GM18909 (cell line): ENCODE data around the gene OR2L5.

Source experiments
- ATAC-seq: cut with Tn5 transposase; IDR thresholded peaks from one replicate; pipeline ENCODE4 v1.9.1; 2021; ENCODE audit warnings: mild to moderate bottlenecking; ENCODE audit not compliant: unreplicated experiment, poor library complexity

The OR2L5 gene

DNA sequence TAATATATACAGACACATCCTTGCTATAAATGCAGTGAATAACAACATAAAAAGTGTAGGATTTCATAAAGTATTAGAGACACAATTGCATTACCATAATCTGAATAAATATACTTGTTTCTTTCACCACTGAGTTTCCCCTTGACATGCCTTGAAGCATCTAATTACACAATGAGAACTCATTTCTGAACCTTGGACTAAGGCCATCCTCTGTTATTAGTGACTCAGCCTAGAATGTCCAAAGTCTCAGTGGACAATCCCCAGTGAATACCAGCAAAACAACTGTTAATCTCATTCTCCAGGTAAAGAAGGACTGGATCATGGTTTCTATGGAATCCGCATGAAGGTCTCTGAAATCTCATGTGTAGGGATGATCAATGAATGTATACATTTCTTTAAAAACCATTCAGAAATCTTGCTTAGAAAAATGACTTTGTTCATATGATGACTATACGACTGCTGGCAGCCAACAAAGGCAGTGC is at the start of gene OR2L5:
OR2L5 (plus strand) TSS at position 432 of the 482 bp plus-strand sequence. CDS start 8,288 bp downstream, outside the sequence.
- no peak for ATAC-seq

- no peak for ATAC-seq
These were observed 48.5 kb upstream of the OR2L5 start, which contains the start of gene OR2AK2 for GRCh38 chr1:247964933-247965332. Gene OR2AK2 (plus strand): TSS chr1:247965233. CDS start chr1:247965377, 144 bp downstream.

DNA sequence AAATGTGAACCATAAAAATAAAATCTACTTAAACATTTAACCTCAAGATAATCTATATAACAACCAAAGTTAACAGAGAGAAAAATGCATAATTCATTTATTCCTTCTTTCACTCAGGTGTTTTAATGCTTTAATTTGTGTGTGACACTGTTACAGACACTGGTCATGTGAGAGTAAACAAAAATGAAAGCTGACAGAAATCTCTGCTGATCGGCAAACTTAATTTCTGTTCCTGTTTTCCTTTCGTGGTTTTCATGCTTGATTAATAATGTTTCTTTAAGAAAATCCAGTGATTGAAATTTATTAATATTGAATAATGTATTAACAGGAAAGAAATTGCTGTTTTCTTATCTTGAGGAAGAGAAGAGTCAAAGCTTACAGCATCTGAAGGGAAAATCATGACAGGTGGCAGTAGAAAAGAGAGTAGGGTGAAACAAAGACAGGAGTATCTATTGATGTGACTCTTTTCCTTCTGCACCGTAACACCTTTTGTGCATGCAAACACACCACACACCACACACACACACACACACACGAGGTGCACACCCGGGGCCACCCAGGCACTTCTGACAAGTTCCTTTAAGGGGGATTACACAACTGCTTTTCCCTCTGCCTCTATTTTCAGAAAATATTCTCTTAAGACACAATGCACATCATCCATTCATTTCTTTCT is 46.8 kb upstream of the OR2L5 start:
- peak; percentile 80 for ATAC-seq

DNA sequence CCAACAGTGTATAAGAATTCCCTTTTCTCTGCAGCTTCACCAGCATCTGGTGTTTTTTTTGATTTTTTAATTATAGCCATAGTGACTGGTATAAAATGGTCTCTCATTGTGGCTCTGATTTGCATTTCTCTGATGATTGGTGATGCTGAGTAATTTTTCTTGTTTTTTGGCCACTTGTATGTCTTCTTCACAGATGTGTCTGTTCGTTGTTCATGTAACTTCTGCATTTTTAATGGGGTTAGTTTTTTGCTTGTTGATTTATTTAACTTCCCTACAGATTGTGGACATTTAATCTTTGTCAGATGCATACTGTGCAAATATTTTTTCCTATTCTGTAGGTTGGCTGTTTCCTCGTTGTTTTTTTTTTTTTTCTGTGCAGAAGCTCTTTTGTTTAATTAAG is 20.5 kb upstream of the OR2L5 start:
- no peak for ATAC-seq

DNA sequence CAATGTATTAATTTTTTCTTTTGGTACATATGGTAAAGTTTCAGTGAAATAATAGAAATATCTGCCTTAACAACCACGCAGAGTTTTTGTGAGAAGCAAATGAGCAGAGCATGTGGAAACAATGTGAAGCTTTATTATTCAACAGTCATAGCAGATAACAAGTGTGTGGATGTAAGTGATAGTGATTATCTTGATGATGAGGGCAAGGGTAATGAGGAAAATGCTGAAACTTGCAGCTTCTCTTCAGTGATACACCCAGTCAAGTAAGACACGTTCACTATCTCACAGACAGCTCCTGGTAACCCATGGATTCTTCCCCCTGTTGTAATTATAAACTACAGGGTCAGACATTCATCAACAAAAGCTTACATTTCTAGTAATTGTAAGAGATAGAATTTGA is 14.6 kb upstream of the OR2L5 start:
- no peak for ATAC-seq

- no peak for ATAC-seq
These were observed 13.3 kb upstream of the OR2L5 start for GRCh38 chr1:248000169-248000568.

GRCh38 chr1:248007778-248008177 is 5.7 kb upstream of the OR2L5 start:
- no peak for ATAC-seq

- ATAC-seq = no peak
These were observed 3.8 kb upstream of the OR2L5 start for GRCh38 chr1:248009681-248010080.

DNA sequence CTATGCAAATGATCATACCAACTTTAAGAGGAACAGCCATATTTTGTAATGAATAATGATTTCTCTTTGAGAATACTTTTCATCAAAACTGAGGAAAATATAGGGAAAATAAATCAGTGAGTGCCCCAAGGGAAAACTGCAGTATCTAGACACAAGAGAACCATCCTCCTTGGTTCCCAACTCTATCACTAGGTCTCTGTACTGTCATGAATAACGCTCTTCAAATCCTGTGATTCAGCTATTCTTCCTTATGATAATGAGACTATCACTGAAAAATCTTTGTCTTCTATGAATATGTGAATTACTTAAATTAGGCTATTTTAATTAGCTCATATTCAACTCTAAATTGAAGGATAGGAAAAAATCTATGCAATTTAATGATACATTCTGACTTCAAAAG is 2.3 kb downstream of the OR2L5 start:
- ATAC-seq = no peak

DNA sequence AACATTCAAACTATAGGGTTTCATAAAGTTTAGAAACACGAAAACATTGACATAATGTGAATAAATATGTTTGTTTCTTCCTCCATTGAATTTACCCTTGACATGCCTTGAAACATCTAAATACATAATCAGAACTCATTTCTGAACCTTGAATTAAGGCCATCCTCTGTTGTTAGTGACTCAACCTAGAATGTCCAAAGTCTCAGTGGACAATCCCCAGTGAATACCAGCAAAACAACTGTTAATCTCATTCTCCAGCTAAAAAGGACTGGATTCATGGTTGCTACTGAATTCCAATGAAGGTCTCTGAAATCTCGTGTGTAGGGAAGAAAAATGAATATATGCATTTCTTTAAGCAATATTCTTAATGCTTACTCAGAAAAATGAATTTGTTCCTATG is 16.3 kb downstream of the OR2L5 start, which contains the start of gene OR2L2:
OR2L2 (plus strand) TSS at position 301 of the 400 bp plus-strand sequence. CDS start 8,198 bp downstream, outside the sequence.
- ATAC-seq = no peak

- no peak for ATAC-seq
These were observed 31.7 kb downstream of the OR2L5 start for GRCh38 chr1:248045209-248045608.

GRCh38 chr1:248046536-248046935 is 33.1 kb downstream of the OR2L5 start, which contains the start of gene OR2L3:
Gene OR2L3 (plus strand): TSS chr1:248046836. CDS start chr1:248060682, 13,846 bp downstream.
- no peak for ATAC-seq

DNA sequence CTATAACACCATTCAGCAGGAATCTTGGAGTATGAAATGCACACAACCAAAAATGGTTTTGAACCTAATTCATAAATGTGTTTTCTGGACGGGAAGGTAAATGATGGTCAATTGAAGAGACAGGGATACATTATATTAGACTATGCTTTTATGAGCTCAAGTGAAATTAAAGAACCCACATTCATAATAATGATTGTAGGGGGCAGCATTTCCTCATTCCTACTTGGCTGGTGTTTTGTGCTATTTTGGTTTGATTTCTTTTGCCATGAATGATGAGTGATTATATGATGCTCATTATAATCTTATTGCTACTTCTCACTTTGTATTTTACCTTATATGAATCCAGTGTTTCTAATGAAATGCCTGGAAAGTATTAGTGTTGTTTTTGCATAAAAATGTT is 33.5 kb downstream of the OR2L5 start:
- no peak for ATAC-seq

- ATAC-seq = no peak
These were observed 41.2 kb downstream of the OR2L5 start for GRCh38 chr1:248054671-248055070.

- ATAC-seq = no peak
These were observed 41.8 kb downstream of the OR2L5 start for GRCh38 chr1:248055261-248055660.

DNA sequence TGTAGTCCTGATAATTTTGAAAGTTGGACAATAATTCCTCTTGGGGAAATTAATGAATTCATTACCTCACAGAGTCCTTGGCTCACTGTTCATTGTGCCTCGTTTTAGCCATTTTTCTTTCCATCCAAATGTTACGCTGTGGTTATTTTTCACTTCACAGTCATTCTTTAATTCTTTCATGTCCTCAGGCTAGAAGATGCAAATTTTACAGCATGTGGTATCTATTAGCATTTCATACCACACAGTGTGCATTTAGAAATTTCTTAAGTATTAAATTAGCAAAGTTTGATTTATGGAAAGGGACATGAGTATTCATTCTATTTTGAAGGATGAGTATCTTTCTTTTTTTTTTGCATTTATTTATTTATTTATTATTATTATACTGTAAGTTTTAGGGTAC is 51.6 kb downstream of the OR2L5 start:
- no peak for ATAC-seq

DNA sequence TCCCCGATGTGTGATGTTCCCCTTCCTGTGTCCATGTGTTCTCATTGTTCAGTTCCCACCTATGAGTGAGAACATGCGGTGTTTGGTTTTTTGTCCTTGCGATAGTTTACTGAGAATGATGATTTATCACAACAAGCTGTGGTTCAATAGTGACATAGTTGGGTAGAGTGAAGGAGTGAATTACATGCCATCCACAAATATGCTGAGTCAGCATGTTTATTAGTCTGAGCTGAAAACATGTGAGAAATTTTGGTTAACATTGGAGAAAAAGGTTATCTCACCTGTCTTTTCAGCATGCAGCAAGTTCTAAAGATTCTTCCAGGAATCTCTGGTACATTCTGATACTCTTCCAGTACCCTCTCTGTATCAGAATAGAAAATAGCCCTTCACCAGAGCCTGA is 52.1 kb downstream of the OR2L5 start:
- no peak for ATAC-seq
